Muscle of arm (tissue), 14 donors: ENCODE data around the gene DNAH1. TPM values are rescaled to one million over a fixed set of nuclear protein-coding genes. Genes with fewer than 3 reads are reported as not detected.
"Not testable (repeated sequence)": the region's sequence is repeated elsewhere in the genome, so short reads cannot be mapped to it uniquely, and the experiment has no call there.

Experiments
- DNase-seq: peaks from one replicate; pipeline ENCODE4 v3.0.0-alpha.2; 2013
- long read RNA-seq, 11 donors: transcript quantifications; one replicate each; lab custom pipeline, GENCODE V29; 2026
- polyA plus RNA-seq, 12 donors: library from polyadenylated mRNA; unstranded; fragments of 120-200 nt; gene quantifications; one replicate each; pipeline ENCODE4 v1.2.1, GENCODE V29; 2013; ENCODE audit not compliant: insufficient read length in 12 of 12

The DNAH1 gene
- polyA plus RNA-seq, result 10 to 100 TPM in 1 of 12 donors, 1 to 10 TPM in 10, not detected in 1; 2.9 to 25.1 (median 4.3) TPM
- long read RNA-seq, donor 1, partial matches to known transcripts, result 17 of 17 reads
- long read RNA-seq, donor 1, other reads (novel, unspliced or antisense), result 0 of 17 reads
- long read RNA-seq, donor 2, result 0 reads
- long read RNA-seq, donor 3, result 0 reads
- long read RNA-seq, donor 4, result 0 reads
- long read RNA-seq, donor 5, partial matches to known transcripts, result 1,495 of 3,502 reads
- long read RNA-seq, donor 5, other reads (novel, unspliced or antisense), result 2,007 of 3,502 reads
- long read RNA-seq, donor 6, result 0 reads
- long read RNA-seq, donor 7, result 0 reads
- long read RNA-seq, donor 8, partial matches to known transcripts, result 1,776 of 1,883 reads
- long read RNA-seq, donor 8, other reads (novel, unspliced or antisense), result 107 of 1,883 reads
- long read RNA-seq, donor 9, result 0 reads
- long read RNA-seq, donor 10, result 0 reads
- long read RNA-seq, donor 11, result 0 reads

DNA sequence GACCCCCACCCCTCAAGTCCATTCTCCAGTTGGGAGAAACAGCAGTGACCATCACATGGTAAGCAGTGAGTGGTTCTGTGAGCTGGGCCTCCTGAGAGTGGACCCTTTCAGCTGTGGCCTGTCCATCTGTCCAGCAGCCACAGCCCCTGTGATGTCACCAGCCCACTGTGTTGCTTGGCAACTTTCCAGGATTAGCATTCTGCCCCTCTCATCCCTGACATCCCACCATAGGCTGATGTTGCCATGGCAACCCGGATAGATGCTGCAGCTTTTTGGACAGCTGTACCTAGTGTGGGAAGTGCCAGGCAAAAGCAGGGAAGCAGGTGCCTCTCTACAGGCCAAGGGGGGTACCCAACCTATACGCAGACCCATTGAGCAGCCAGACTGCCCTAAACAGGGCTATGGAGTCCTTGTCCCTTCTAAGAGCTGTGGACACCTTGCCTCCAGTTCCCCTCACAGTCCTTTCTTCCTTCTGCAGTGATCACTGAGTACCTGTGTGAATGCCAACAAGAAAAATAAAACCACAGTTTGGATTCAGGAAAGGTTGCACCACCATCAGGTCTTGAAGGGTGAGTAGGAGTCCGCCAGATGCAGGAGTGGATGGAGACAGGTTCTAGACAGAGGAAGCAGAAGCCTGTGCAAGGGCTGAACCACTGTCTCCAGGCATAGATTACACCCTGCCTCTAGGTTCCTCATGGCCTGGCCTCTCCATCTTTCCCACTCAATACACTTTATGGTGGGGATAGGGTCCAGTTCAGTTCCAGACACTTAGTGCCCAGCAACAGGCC, at the start of gene DNAH1:
Gene DNAH1 (plus strand): TSS at position 343 of the 788 bp plus-strand sequence. CDS start 6,124 bp downstream, outside the sequence.
- DNase-seq, result no peak

DNA sequence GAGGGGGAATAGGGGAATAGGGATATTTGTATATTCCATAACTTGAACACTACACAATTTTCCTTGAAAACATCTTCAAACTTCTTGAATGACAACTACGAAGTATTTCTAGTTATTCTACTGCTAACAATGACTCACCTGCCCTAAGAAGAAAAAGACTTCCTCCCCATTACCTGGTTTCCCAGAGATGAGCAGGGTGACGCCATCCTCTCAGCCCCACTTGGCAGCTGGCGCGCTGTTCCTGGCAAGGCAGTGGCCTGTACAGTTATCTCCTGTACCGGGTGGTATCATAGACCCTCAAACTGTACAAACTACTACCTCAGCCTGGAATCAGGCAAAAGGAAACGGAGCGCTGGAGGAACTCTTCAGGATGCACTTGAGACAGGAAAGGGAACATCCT, 48.1 kb upstream of the DNAH1 start:
- no peak for DNase-seq

DNA sequence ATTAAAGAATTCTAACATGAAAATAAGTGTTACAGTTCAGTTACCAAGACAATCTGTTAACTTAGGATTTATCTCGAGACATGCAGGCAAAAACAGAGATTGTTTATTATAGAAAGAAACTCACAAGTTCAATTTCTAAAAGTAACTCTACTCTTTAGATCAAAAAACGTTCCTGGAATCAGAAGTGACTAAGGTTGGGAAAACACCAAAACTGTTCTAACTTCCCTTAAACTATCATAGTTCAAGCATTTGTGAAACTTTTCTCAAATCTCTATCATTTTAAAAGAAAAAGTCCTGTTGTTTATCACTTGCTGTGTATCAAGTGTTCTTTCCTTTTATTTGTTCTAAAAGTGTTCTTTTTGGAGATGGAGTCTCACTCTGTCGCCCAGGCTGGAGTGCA, 46.3 kb upstream of the DNAH1 start:
- no peak for DNase-seq

DNA sequence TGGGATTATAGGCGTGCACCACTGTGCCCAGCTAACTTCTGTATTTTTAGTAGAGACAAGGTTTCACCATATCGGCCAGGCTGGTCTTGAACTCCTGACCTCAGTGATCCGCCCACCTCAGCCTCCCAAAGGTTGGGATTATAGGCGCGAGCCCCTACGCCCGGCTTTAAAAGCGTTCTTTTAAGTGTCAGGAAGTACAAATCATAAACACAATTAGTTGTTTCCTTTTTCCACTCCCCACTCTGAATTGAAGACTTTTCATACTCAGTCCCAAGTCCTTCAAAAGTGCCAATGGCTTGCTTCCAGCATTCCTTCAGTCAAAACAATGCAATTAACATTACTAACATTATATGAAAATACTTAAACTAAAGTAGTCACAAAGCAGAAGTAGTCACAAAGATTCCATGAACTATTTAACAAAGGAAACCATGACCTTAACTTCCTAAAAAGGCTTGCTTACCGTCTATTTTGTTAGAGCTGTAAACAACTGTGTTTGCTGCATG, 45.8 kb upstream of the DNAH1 start:
- DNase-seq, result no peak

DNA sequence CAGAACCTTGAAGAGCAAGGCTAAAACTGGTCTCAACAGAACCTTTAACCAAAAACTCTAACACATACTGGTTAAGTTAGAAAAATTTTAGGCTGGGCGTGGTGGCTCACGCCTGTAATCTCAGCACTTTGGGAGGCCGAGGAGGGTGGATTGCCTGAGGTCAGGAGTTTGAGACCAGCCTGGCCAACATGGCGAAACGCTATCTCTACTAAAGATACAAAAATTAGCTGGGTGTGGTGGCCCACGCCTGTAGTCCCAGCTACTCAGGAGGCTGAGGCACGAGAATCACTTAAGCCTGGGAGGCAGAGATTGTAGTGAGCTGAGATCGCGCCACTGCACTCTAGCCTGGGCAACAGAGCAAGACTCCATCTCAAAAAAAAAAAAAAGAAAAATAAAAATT, 43.9 kb upstream of the DNAH1 start:
- not testable (repeated sequence) for DNase-seq

DNA sequence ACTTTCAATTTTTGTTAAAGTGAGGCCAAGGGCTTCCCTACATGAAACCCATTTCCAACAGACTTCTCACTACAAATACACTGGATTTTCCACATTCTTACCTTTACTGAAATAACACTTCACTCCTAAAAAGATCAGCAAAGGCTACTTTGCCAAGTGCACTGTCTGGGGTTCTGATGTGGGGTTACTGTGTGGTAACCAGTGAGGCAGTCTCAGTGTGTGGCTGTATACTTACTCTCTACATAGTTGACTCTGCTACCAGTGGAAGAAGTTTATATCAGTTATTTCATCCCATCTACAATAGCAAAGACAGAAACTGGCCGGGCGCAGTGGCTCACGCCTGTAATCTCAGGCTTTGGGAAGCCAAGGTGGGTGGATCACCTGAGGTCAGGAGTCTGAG, 43.3 kb upstream of the DNAH1 start:
- no peak for DNase-seq

DNA sequence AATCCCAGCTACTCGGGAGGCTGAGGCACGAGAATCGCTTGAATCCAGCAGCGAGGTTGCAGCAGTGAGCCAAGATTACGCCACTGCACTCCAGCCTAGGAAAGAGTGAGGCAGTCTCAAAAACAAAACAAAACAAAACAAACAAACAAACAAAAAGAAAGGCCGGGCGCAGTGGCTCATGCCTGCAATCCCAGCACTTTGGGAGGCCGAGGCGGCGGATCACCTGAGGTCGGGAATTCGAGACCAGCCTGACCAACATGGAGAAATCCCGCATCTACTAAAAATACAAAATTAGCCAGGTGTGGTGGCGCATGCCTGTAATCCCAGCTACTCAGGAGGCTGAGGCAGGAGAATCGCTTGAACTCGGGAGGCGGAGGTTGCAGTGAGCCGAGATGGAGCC, 41.3 kb upstream of the DNAH1 start:
- DNase-seq, result not testable (repeated sequence)

DNA sequence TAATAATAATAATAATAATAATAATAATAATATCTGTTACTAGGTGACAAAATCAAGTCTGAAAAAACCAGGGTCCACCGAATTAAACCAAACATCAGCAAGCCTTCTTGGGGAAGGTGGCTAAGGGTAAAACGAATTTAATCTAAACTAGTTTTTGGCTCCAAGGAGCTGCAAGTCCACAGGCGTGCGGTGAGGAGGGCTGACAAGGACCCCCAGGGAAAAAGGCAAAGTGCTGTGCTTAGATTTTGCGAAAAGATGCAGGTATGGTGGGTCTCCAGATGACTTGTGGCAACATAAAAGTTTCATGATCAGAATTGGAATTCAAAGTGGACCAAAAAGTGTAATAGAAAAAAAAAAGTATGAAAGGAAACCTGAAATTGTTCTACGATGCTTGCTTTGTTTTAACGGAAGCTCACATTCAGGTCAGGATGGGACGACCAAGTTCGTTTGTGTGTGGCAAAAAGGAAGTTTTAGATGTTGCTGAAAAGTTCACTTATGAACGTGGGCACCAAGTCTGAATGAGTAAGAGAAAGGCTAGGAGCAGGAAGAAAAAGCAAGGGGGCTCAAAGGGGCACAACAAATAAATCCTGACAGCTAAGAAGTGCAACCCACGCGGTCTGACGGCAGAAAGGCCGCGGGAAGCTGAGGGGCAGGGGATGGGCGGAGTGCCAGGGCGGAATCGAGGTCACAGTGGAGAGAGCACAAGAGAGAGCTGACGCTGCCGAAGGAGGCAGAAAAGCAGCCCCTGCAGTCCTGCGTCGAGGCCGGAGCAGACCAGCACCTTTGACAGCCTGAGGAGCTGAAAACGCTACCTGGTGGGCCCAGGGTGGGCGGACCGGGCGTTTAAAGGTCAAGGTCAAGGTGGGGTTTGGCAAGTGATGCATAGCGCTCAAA, 38.8 kb upstream of the DNAH1 start:
- DNase-seq, result peak; percentile 65

DNA sequence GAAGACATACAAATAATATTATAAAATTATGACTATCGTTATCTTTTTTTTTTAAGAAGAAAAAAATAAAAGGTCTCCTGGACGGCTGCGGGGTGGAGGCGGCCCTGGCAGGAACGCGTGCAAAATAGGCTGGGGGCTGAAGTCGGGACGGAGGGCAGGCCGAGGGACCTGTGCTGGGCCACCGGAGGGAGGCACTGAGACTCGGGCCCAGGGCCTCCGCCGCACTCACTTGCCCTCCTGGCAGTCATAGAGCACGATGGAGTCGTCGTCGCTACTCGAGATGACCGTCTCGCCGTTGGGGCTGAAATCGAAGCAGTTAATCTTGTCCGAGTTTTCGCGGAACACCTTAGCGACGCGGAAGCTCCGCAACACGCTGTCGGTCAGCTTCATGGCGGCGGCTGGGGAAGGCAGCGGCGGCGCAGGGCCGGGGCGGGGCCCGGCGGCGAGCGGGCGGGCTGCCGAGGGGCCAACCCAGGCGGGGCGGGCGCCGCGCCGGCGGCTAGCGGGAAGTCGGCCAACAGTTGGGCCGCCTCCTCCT, 38.1 kb upstream of the DNAH1 start:
- DNase-seq, result peak; percentile 66

DNA sequence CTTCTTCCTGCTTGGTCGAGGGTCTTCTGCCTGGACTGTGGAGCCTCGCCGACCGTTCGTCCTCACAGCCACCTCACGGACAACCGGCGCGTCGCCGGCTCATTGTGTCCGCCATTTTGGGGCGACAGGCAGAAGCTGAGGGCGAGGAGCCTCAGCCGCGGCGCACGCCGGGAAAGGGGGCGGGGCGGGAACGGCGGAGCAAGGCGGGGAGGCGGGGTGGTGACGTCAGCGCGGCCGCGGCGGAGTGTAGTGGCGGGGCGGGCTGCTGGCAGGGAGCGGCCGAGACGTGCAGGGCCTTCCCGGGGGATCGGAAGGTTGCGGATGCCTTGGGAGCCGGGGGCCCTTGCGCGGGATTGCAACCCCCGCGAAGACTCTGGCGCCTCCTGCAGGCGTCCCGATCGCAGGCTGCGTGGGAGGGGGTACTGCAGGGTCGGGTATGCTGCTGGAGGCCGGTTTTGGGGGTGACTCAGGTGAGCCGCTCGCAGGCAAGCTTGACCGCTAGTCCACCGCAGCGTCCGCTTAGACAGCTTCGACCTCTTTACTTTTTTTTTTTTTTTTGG, 37.5 kb upstream of the DNAH1 start, which contains the start of gene WDR82:
Gene WDR82 (minus strand): TSS at position 140 of the 560 bp plus-strand sequence. CDS start 288 bp downstream, outside the sequence.
- peak; percentile 94 for DNase-seq

DNA sequence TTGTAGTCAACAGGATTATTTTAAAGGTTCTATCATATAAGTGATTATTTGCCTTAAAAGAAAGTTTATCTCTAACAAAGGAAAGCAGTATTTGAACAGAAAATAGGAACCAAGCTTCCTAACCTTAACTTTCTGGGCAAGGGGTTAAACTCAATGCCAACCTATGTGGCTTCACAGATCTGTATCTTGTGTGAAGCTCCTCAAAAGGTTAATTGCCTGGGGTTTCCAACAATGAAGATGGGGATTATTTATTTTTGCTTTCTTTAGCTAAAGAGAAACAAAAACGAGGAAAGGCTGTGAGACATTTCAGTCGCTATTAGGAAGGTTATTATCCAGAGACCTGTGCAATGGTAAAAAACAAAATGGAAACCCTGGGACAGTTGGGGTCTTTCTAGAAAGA, 36.5 kb upstream of the DNAH1 start:
- DNase-seq, result no peak

DNA sequence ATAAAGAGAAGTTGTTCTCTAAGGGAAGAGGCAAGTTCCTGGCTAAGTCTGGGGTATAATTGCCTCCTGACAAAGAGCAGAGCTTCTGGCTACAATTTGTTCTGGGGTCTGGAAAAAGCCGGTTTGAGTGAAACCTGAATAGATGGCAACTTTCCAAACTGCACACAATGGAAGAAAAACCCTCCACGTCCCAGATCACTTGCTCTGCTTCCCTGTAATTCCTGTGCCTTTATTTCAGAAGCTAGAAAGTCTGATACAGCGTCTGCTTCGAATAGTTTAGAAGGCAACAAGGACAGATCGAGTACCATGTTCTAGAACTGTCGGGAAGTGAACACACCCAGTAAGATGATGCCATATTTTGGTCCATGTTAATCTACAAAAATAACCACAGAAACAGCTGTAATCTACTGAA, 36.1 kb upstream of the DNAH1 start:
- DNase-seq, result peak; percentile 49

DNA sequence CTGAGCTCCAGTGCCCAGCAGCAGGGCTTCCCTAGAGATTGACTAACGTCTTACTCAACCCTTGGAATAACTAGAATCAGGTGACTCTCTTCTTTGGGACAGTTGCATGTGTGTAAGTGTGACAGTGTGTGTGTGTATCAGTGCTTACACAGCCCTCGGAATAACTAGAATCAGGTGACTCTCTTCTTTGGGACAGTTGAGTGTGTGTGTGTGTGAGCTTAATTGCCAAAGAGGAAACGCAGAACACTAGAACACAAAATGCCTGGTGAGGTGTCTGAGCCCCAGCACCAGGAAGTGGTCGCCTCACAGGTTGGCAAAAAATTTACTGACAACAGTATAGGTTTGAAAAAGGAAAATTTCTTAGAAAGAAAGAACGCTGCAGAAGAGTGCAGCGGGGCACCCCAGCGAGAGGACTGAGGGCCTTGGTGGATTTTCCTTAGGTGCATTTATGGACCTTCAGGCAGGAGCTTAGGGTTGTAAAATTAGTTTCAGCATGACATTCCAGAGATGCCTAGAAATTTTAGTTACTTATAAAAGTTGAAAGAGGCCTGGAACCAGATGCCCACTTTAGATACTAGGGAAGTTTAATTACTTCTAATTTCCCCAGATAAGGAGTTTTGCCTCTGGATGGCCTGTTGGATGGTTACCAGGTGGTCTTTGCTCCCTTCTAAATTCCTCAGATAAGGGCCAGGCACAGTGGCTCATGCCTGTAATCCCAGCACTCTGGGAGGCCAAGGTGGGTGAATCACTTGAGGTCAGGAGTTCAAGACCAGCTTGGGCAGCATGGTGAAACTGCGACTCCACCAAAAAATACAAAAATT, 33.9 kb upstream of the DNAH1 start:
- no peak for DNase-seq

DNA sequence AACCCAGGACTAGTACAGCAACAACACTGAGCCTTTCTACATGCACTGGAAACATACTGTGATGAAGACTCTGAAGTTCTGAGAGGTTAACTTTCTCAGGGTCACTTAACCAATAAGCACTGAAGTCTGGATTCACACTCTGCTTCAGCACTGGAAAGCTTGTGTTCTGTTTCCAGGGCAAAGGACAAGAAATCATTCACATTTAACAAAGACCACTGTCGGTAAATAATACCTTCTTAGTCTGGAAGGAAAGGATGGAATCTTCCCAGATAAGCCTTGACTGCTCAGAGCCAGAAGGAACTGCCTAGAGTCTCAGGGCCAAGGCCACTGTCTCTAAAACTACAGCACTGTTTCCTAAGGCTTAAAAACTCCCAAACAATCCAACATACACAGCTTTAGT, 32.8 kb upstream of the DNAH1 start:
- DNase-seq, result no peak

DNA sequence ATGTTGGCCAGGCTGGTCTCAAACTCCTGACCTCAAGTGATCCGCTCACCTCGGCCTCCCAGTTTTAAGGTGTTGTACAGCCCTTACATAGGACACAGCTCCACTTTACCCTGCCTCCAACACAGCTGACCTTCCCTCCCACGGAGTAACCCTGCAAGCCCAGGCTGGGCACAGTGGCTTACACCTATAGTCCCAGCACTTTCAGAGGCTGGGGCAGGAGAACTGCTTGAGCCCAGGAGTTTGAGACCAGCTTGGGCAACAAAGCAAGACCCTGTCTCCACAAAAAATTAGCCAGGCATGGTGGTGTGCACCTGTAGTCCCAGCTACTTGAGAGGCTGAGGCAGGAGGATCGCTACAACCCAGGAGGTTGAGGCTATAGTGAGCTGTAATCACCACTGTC, 32.1 kb upstream of the DNAH1 start:
- DNase-seq, result not testable (repeated sequence)

DNA sequence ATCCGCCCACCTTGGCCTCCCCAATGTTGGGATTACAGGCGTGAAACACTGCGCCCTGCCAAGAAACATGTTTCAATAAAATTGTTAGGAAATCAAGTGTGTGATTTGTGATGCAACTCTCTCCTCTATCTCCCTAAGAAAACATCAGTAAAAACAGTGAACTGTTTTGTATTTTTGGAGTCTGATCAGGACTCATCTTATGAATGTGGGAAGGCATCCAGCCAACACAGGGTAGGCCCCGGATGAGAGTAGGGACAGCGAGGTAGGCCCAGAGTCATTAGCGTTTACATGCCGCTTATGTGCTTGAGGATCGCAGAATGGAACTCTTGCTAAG, 29.4 kb upstream of the DNAH1 start:
- DNase-seq, result no peak

DNA sequence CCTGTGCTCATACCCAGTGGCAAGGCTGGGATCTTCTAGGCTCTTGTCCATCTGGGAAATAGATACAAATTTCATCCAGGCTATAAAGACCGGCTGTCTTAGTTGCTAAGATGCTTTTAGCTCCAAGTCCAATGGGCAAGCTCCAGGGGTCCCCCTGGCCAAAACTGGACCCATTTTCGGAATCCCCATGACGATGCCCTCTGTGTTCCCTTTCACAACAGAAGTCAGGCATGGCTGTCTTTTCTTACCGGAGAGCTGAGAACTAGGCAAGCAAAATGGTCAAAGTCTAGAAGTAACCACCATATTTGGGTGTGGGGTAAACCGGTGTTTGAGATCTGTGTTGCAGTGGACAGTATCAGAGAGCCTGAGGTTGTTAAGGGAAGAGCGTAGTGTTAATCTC, 27.4 kb upstream of the DNAH1 start:
- no peak for DNase-seq

DNA sequence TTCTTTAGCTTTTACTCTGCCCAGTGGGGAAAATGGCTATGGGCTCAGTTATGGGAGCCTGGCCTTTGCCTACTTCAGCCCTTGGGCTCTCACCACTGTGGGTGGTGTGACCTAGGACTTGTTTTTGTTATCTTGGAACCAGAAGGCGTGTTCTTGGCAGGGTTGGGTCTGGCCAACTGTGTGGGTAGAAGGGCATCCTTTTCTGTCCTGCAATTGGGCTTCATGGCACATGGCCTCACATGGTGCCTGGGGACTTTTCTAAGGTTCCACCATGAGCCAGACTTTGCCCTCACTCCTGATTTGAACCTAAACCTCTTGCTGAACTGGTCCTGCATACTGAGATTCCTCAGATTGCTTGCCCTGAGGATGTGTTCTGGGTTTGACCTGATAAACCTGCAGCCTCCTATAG, 26.8 kb upstream of the DNAH1 start:
- DNase-seq, result no peak

DNA sequence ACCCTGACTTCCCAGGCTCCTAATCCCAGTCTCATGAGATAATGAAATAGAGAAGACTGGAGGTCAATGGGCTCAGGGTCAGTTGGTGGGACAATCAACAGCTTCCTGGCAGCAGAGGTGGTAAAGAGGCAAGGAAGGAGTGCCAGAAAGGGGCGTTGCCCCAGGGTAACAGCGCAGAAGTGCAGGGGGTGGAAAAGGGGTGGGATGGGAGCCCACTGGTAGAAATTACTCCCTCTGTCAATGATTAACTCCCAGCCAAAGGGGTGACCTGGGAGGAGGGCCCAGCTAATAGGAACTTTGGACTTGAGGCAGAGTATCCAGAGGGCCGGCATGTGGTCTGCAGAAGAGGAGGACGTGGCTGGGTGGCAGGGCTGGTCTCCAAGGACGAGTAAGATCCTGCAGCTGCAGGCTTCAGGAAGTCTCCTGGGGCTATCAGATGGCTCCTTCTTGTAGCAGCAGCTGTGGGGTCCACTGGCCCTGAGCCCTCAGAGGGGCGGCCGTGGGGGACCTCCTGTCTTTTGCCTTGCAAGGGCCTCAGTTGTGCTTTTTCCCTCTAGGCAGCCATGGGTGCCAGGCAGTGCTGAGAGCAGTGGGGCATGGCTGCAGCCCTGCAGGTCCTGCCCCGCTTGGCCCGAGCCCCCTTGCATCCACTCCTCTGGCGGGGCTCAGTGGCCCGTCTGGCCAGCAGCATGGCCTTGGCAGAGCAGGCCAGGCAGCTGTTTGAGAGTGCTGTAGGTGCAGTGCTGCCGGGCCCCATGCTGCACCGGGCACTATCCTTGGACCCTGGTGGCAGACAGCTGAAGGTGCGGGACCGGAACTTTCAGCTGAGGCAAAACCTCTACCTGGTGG, 26.1 kb upstream of the DNAH1 start:
- DNase-seq, result no peak
